AG09319 (cell line): ENCODE measurements around the gene CXCR5.
A peak's percentile ranks its signal among the peaks of the same experiment; 100 is the strongest.

Experiments used
- DNase-seq: peaks from one replicate; pipeline ENCODE4 v3.0.0-alpha.2; 2010; ENCODE audit warnings: low read depth; ENCODE audit errors: extremely low read depth
- CTCF ChIP-seq: IDR thresholded peaks from 2 replicates; pipeline ENCODE4 v1.5.1; 2011; ENCODE audit warnings: low read depth, mild to moderate bottlenecking, inconsistent platforms, low read length, moderate library complexity

Gene CXCR5

DNA sequence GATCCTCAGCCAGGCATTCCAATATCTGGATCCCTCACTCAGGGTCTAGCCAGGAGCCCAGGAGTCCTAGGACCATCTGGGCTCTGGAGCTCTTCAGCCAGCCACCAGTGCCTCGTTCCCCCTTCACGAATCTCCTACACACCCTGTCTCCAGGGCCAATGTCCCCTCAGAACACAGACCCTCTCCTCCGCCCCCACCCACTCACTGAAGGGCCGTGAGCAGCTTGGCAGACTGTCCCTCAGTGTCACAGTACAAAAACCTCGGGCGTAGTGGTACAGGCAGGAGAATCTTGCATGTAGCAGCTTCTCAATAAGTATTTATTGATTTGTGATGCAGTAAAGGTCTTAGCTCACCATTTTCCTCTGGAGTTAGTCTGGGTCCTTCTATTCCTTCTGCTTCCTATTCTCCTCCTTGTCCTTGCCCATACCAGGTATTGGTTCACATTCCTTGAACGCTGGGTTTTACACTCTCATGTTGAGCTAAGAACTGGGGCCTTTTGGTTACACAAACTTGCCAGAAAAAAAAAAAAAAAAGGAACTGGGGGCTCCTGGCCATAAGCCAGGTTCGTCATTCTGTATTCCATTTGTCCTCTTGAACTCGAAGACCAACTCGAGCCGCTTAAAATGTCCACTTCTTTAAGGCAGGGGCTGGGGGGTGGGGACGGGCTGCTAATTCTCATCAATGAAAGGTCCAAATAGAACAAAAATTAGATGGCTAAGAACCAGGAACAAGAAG lies 2.3 kb downstream of the CXCR5 start:
- DNase-seq, result no peak
- TF ChIP-seq CTCF, result no peak

- no peak for TF ChIP-seq CTCF
- DNase-seq, result no peak
These were observed 3.0 kb downstream of the CXCR5 start for GRCh38 chr11:118886681-118887111.

DNA sequence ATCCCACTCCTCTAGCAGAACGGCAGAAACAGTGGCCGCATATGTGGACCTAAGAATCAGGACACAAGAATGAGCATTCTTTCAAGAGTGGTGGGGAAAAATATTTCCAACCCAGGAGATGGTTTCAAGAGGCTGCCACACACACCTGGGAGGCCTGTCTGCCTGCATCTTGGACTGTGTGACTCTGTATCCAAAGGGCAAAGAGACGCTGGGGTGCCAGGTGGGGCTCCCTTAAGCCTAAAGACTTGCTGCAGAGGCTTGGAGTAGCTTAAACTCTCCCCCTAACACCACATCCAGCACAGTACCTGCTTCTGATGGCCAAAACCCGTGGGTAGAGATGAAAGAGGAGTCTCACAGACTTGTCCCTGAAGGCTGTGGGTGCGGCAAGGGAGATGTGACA lies 3.5 kb downstream of the CXCR5 start:
- no peak for DNase-seq
- no peak for TF ChIP-seq CTCF

DNA sequence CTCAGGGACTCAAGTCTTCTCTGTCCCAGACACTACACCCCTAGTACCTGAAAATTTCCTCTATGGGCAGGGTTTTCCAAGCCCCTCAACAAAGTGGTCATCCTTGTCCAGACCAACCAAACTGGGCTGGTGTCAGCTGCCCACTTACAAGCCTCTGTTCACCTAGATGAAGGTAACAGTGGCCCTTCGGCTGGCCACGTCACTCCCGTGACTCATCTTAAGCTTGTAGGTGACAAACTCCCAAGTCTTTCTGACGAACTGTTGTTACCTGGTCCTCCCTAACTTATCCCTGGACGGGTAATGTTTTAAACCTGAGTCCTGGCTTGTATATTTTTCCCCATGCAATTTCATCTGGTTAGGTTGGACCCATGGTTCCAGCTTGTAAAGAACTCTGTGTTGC lies 4.7 kb downstream of the CXCR5 start:
- DNase-seq, result no peak
- no peak for TF ChIP-seq CTCF

DNA sequence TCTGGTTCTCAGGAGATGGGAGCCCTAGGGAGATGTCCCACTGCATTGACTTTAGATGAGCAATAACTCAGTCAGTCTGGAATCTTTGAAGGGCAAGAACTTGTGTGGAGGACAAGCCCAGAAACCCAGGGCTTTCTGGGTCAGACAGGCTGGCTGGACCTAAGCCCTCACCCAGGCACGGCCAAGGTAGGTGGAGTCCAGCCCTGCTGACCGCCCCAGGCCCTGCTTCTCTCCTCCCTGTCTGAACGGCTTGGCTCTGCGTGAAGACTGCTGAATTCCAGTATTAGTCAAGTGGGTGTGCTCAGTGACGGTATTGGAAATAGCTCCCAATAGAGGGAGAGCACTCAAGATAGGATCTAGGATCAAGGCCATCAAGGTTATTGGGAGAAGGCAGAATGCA lies 6.1 kb downstream of the CXCR5 start:
- peak; percentile 71 for DNase-seq
- no peak for TF ChIP-seq CTCF

- no peak for TF ChIP-seq CTCF
- DNase-seq, result no peak
These were observed 8.8 kb downstream of the CXCR5 start for GRCh38 chr11:118892514-118892913.

DNA sequence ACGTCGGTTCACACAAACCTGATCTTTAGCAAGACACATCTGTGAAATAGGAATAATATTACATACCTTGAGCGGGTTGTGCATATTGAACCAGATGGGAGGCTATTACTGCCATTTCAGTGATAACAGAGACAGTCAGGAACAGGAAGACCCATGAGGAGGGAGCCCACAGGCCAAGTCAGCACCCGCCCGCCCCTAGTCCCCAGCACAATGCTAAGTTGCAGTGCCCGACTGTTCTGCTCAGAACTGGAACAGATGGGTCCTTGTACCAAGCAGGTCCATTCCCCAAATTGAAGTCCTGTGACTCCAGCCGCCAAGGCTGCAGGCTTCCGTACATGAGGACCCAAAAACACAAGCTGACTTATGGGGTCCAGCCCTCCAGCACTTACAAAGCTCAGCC lies 9.3 kb downstream of the CXCR5 start:
- TF ChIP-seq CTCF, result no peak
- no peak for DNase-seq
